HK-2 (cell line): ENCODE measurements around the gene TTC6.

Source experiments
- DNase-seq: peaks from one replicate; pipeline ENCODE4 v3.0.0-alpha.2; 2018; ENCODE audit not compliant: unreplicated experiment

Gene TTC6

GRCh38 chr14:37585971-37586796 lies 9.2 kb upstream of the TTC6 start:
- DNase-seq, result no peak

GRCh38 chr14:37586797-37587130 lies 8.7 kb upstream of the TTC6 start:
- no peak for DNase-seq

- no peak for DNase-seq
These were observed 8.2 kb upstream of the TTC6 start for GRCh38 chr14:37587131-37587803.

- no peak for DNase-seq
These were observed 7.4 kb upstream of the TTC6 start for GRCh38 chr14:37587881-37588666.

GRCh38 chr14:37588667-37588955 lies 6.8 kb upstream of the TTC6 start:
- DNase-seq, result no peak

GRCh38 chr14:37588956-37589714 lies 6.3 kb upstream of the TTC6 start:
- no peak for DNase-seq

- DNase-seq, result no peak
These were observed 5.6 kb upstream of the TTC6 start for GRCh38 chr14:37589715-37590427.

- no peak for DNase-seq
These were observed 4.8 kb upstream of the TTC6 start for GRCh38 chr14:37590428-37591139.

- no peak for DNase-seq
These were observed 4.0 kb upstream of the TTC6 start for GRCh38 chr14:37591311-37591940.

GRCh38 chr14:37591941-37592481 lies 3.4 kb upstream of the TTC6 start:
- no peak for DNase-seq

- DNase-seq, result no peak
These were observed 2.7 kb upstream of the TTC6 start for GRCh38 chr14:37592482-37593408.

- no peak for DNase-seq
These were observed 1.8 kb upstream of the TTC6 start for GRCh38 chr14:37593511-37594237.

- DNase-seq, result peak; percentile 79
These were observed 1.0 kb upstream of the TTC6 start for GRCh38 chr14:37594238-37594970.

GRCh38 chr14:37595809-37596621 lies 586 bp downstream of the TTC6 start:
- peak; percentile 80 for DNase-seq

GRCh38 chr14:37596790-37597472 lies 1.5 kb downstream of the TTC6 start:
- DNase-seq, result no peak

- DNase-seq, result no peak
These were observed 2.1 kb downstream of the TTC6 start for GRCh38 chr14:37597538-37597913.
